OCI-LY7 (cell line): ENCODE measurements around the gene NCKAP5. TPM values are rescaled to one million over a fixed set of nuclear protein-coding genes. Genes with fewer than 3 reads are reported as not detected.

Source experiments
- BruUV-seq: library from RNA; stranded (reverse); fragments of 400-500 nt; replicated peaks from 2 replicates; lab custom pipeline; 2021; lab: Mats Ljungman, UMichigan
- CTCF ChIA-PET: fragments of 300-600 bp; sonication (Branson Sonifier 250); formaldehyde crosslinking; loops from one replicate; lab custom pipeline; 2022; ENCODE audit warnings: antibody characterized with exemption; ENCODE audit not compliant: unreplicated experiment; lab: Charles Lee
- POLR2A ChIA-PET: fragments of 300-600 bp; sonication (Branson Sonifier 250); formaldehyde crosslinking; loops from one replicate; lab custom pipeline; 2022; ENCODE audit warnings: antibody characterized with exemption; lab: Charles Lee
- DNase-seq: peaks from one replicate; pipeline ENCODE4 v3.0.0-alpha.2; 2015; ENCODE audit warnings: low spot score
- H2AFZ ChIP-seq: fragments of 200-600 bp; sonication (generic), shearing (Covaris generic); 2 replicates; pipeline ENCODE4 v1.6.1; 2014; ENCODE audit warnings: mild to moderate bottlenecking, antibody characterized with exemption, low read length, moderate library complexity
- H3K27ac ChIP-seq: fragments of 200-600 bp; sonication (generic); 2 replicates; pipeline ENCODE4 v1.5.1; 2014; ENCODE audit warnings: mixed run types, low read depth, mild to moderate bottlenecking, moderate library complexity, low read length, inconsistent platforms; ENCODE audit not compliant: poor library complexity, severe bottlenecking
- H3K36me3 ChIP-seq: fragments of 200-600 bp; sonication (generic); 2 replicates; pipeline ENCODE4 v1.6.1; 2014; ENCODE audit warnings: mild to moderate bottlenecking, antibody characterized with exemption, low read length, moderate library complexity, mixed read lengths; ENCODE audit not compliant: insufficient read depth
- H3K4me1 ChIP-seq: fragments of 200-600 bp; sonication (generic); 2 replicates; pipeline ENCODE4 v1.5.1; 2014; ENCODE audit warnings: mild to moderate bottlenecking, low read length; ENCODE audit not compliant: insufficient read depth, poor library complexity, severe bottlenecking
- H3K4me2 ChIP-seq: fragments of 200-600 bp; sonication (generic); 2 replicates; pipeline ENCODE4 v1.6.1; 2014; ENCODE audit warnings: mild to moderate bottlenecking, low read length
- H3K4me3 ChIP-seq: fragments of 200-600 bp; sonication (generic); 2 replicates; pipeline ENCODE4 v1.5.1; 2014; ENCODE audit warnings: mild to moderate bottlenecking, low read depth, low read length; ENCODE audit not compliant: poor library complexity, severe bottlenecking
- H3K79me2 ChIP-seq: fragments of 200-600 bp; sonication (generic); 2 replicates; pipeline ENCODE4 v1.6.1; 2016; ENCODE audit warnings: low read depth, mild to moderate bottlenecking, low read length, moderate library complexity, mixed read lengths; ENCODE audit not compliant: insufficient read depth
- H3K9me2 ChIP-seq: fragments of 200-600 bp; sonication (generic); 2 replicates; pipeline ENCODE4 v1.6.1; 2016; ENCODE audit warnings: mild to moderate bottlenecking, low read length, mixed read lengths; ENCODE audit not compliant: insufficient read depth
- H3K9me3 ChIP-seq: fragments of 200-600 bp; sonication (generic); 2 replicates; pipeline ENCODE4 v1.6.1; 2014; ENCODE audit warnings: mild to moderate bottlenecking, mixed run types, low read length, mixed read lengths
- H4K20me1 ChIP-seq: fragments of 200-600 bp; sonication (generic); 2 replicates; pipeline ENCODE4 v1.6.1; 2014; ENCODE audit warnings: mild to moderate bottlenecking, antibody characterized with exemption, low read length, moderate library complexity, mixed read lengths; ENCODE audit not compliant: insufficient read depth
- CTCF ChIP-seq: fragments of 200-600 bp; sonication (generic); conservative IDR thresholded peaks from 2 replicates; pipeline ENCODE4 v1.5.1; 2014; ENCODE audit warnings: mild to moderate bottlenecking, antibody characterized with exemption, low read length, moderate library complexity, mixed read lengths
- EZH2phosphoT487 ChIP-seq: fragments of 200-600 bp; sonication (generic); IDR thresholded peaks from 2 replicates; pipeline ENCODE4 v1.6.1; 2018; ENCODE audit warnings: low read depth, borderline replicate concordance, mild to moderate bottlenecking, mixed run types, antibody characterized with exemption, low read length, moderate library complexity, mixed read lengths
- intact Hi-C: fragments of 100-400 bp; cut with micrococcal nuclease; formaldehyde crosslinking; loops from one replicate; pipeline ENCODE4 v1.10.0; 2022; ENCODE audit not compliant: unreplicated experiment
- total RNA-seq, 2 experiments: library from RNA; depleted of rRNA in 1 of 2; stranded (reverse); fragments of >200 nt in 1 of 2; shearing (Covaris generic) in 1 of 2; gene quantifications; 2 replicates each; pipeline ENCODE4 v1.2.3, GENCODE V29; 2014 to 2022

Gene NCKAP5
- total RNA-seq, 2 experiments from 2014 or later = not detected

GRCh38 chr2:133098787-133099186, 469.5 kb downstream of the NCKAP5 start:
- H4K20me1 ChIP-seq = no peaks in the 10 kb centered on the region
- H3K4me1 ChIP-seq = no peaks in the 10 kb centered on the region
- no peak overlapping the region for H3K4me2 ChIP-seq
- no peak overlapping the region for H3K27ac ChIP-seq
- no peak overlapping the region for H3K4me3 ChIP-seq
- intact Hi-C loops = no loop called here
- no peaks in the 10 kb centered on the region for H3K9me3 ChIP-seq
- CTCF ChIA-PET = no interaction called here
- TF ChIP-seq EZH2phosphoT487 (no peak), CTCF (no peak)
- H3K36me3 ChIP-seq = no peaks in the 10 kb centered on the region
- no peaks in the 10 kb centered on the region for H3K9me2 ChIP-seq
- H3K79me2 ChIP-seq = no peaks in the 10 kb centered on the region
- POLR2A ChIA-PET = no interaction called here
- BruUV-seq = no TSS peak
- no peak overlapping the region for H2AFZ ChIP-seq
- DNase-seq = no peak

- H3K4me2 ChIP-seq = no peak overlapping the region
- H3K4me3 ChIP-seq = no peak overlapping the region
- H3K9me3 ChIP-seq = no peaks in the 10 kb centered on the region
- CTCF ChIA-PET = no interaction called here
- no peak for DNase-seq
- BruUV-seq = no TSS peak
- H3K36me3 ChIP-seq = no peaks in the 10 kb centered on the region
- POLR2A ChIA-PET = interaction anchor here (0.6 kb wide), 1 partner anchor 262 kb away, joined by 3 read pairs; no protein-coding TSS in a partner anchor
- no peaks in the 10 kb centered on the region for H3K4me1 ChIP-seq
- TF ChIP-seq CTCF (no peak), EZH2phosphoT487 (no peak)
- H3K79me2 ChIP-seq = no peaks in the 10 kb centered on the region
- no peaks in the 10 kb centered on the region for H4K20me1 ChIP-seq
- intact Hi-C loops = no loop called here
- no peak overlapping the region for H3K27ac ChIP-seq
- no peak overlapping the region for H2AFZ ChIP-seq
- H3K9me2 ChIP-seq = no peaks in the 10 kb centered on the region
Measured at GRCh38 chr2:133097666-133098065, 470.6 kb downstream of the NCKAP5 start.

GRCh38 chr2:133092571-133092970, 475.7 kb downstream of the NCKAP5 start:
- POLR2A ChIA-PET = no interaction called here
- Histone ChIP-seq H3K79me2 (no peaks in the 10 kb centered on the region), H3K9me3 (no peaks in the 10 kb centered on the region)

More at GRCh38 chr2:133092571-133092970, 475.7 kb downstream of the NCKAP5 start:
- no peak overlapping the region for H3K4me2 ChIP-seq
- DNase-seq = no peak
- intact Hi-C loops = no loop called here
- H4K20me1 ChIP-seq = no peaks in the 10 kb centered on the region
- H3K36me3 ChIP-seq = no peaks in the 10 kb centered on the region
- BruUV-seq = no TSS peak
- H3K4me1 ChIP-seq = no peaks in the 10 kb centered on the region
- TF ChIP-seq EZH2phosphoT487 = no peak
- no peak for TF ChIP-seq CTCF
- H3K9me2 ChIP-seq = no peaks in the 10 kb centered on the region
- no peak overlapping the region for H2AFZ ChIP-seq
- H3K4me3 ChIP-seq = no peak overlapping the region
- CTCF ChIA-PET = no interaction called here
- H3K27ac ChIP-seq = no peak overlapping the region
